HEK293 (cell line): ENCODE data around the gene DOK3.
A peak's percentile ranks its signal among the peaks of the same experiment; 100 is the strongest.

Source experiments
- CTCF ChIA-PET: fragments of 350-600 bp; formaldehyde crosslinking; extraction: SDS; loops from one replicate; lab custom pipeline; 2021; ENCODE audit warnings: antibody characterized with exemption; lab: Yijun Ruan, JAX
- POLR2A ChIA-PET: fragments of 300-600 bp; formaldehyde crosslinking; extraction: SDS; loops from one replicate; lab custom pipeline; 2020; ENCODE audit warnings: antibody characterized with exemption, inconsistent platforms; lab: Yijun Ruan, JAX
- H3K27ac ChIP-seq: fragments of 200-500 bp; sonication (Bioruptor generic); 2 replicates; pipeline ENCODE4 v1.5.1; 2014; ENCODE audit warnings: low read depth, low read length, control low read depth, inconsistent platforms; ENCODE audit errors: extremely low read depth
- H3K36me3 ChIP-seq, 2 experiments: fragments of 200-500 bp in 1 of 2; sonication (Bioruptor generic) in 1 of 2; 1 replicate in 1 of 2; 2 replicates in 1 of 2; pipeline ENCODE4 v1.5.1; 2014 to 2017; ENCODE audit warnings: inconsistent platforms in 2 of 2, low read length in 2 of 2; ENCODE audit not compliant: control insufficient read depth in 2 of 2, insufficient read depth in 1 of 2
- H3K4me1 ChIP-seq: fragments of 200-500 bp; sonication (Bioruptor generic); 2 replicates; pipeline ENCODE4 v1.5.1; 2014; ENCODE audit warnings: mild to moderate bottlenecking, low read length, inconsistent platforms; ENCODE audit not compliant: control insufficient read depth, insufficient read depth
- H3K4me3 ChIP-seq: 2 replicates; pipeline ENCODE4 v1.5.1; 2011; ENCODE audit warnings: low read depth, mild to moderate bottlenecking, control low read depth, low read length, moderate library complexity
- H3K9me3 ChIP-seq: fragments of 200-500 bp; sonication (Bioruptor generic); 2 replicates; pipeline ENCODE4 v1.5.1; 2014; ENCODE audit warnings: low read depth, low read length, inconsistent platforms; ENCODE audit not compliant: control insufficient read depth, insufficient read depth
- EGR2 ChIP-seq: fragments of 450-650 bp; formaldehyde crosslinking; IDR thresholded peaks from 2 replicates; pipeline ENCODE4 v1.5.1; 2016; ENCODE audit warnings: low read depth, missing biosample characterization, missing genetic modification characterization
- HOXD13 ChIP-seq: sonication (generic); formaldehyde crosslinking; IDR thresholded peaks from 2 replicates; pipeline ENCODE4 v1.8.0; 2022; ENCODE audit warnings: missing genetic modification reagents, borderline replicate concordance
- KLF1 ChIP-seq: fragments of 450-650 bp; formaldehyde crosslinking; IDR thresholded peaks from 2 replicates; pipeline ENCODE4 v1.5.1; 2016; ENCODE audit warnings: missing biosample characterization, missing genetic modification characterization
- KLF16 ChIP-seq: fragments of 450-650 bp; formaldehyde crosslinking; IDR thresholded peaks from 2 replicates; pipeline ENCODE4 v1.5.1; 2017; ENCODE audit warnings: missing biosample characterization, missing genetic modification characterization
- OSR2 ChIP-seq: fragments of 450-650 bp; formaldehyde crosslinking; IDR thresholded peaks from 2 replicates; pipeline ENCODE4 v1.5.1; 2016; ENCODE audit warnings: missing biosample characterization, missing genetic modification characterization
- PATZ1 ChIP-seq: fragments of 450-650 bp; formaldehyde crosslinking; IDR thresholded peaks from 2 replicates; pipeline ENCODE4 v1.5.1; 2016; ENCODE audit warnings: missing biosample characterization, missing genetic modification characterization
- REPIN1 ChIP-seq: fragments of 450-650 bp; formaldehyde crosslinking; IDR thresholded peaks from 2 replicates; pipeline ENCODE4 v1.5.1; 2017; ENCODE audit warnings: missing biosample characterization, missing genetic modification characterization, low read depth
- SCRT2 ChIP-seq: fragments of 450-650 bp; formaldehyde crosslinking; IDR thresholded peaks from 2 replicates; pipeline ENCODE4 v1.5.1; 2016; ENCODE audit warnings: missing biosample characterization, missing genetic modification characterization
- YY2 ChIP-seq: fragments of 450-650 bp; formaldehyde crosslinking; IDR thresholded peaks from 2 replicates; pipeline ENCODE4 v1.5.1; 2016; ENCODE audit warnings: missing biosample characterization, missing genetic modification characterization
- ZBTB21 ChIP-seq: fragments of 450-650 bp; formaldehyde crosslinking; IDR thresholded peaks from 2 replicates; pipeline ENCODE4 v1.5.1; 2017; ENCODE audit warnings: missing biosample characterization, missing genetic modification characterization
- ZBTB26 ChIP-seq: fragments of 450-650 bp; formaldehyde crosslinking; optimal IDR thresholded peaks from 2 replicates; pipeline ENCODE3; 2016; ENCODE audit warnings: missing biosample characterization, mild to moderate bottlenecking, missing genetic modification characterization
- ZNF133 ChIP-seq: fragments of 450-650 bp; formaldehyde crosslinking; IDR thresholded peaks from 2 replicates; pipeline ENCODE4 v1.5.1; 2016; ENCODE audit warnings: missing biosample characterization, missing genetic modification characterization
- ZNF155 ChIP-seq: fragments of 450-650 bp; formaldehyde crosslinking; IDR thresholded peaks from 2 replicates; pipeline ENCODE4 v1.5.1; 2016; ENCODE audit warnings: missing biosample characterization, missing genetic modification characterization
- ZNF24 ChIP-seq: fragments of 450-650 bp; formaldehyde crosslinking; IDR thresholded peaks from 2 replicates; pipeline ENCODE4 v1.5.1; 2016; ENCODE audit warnings: missing biosample characterization, missing genetic modification characterization
- ZNF324 ChIP-seq: fragments of 450-650 bp; formaldehyde crosslinking; IDR thresholded peaks from 2 replicates; pipeline ENCODE4 v1.5.1; 2016; ENCODE audit warnings: missing biosample characterization, missing genetic modification characterization
- ZNF404 ChIP-seq: fragments of 450-650 bp; formaldehyde crosslinking; IDR thresholded peaks from 2 replicates; pipeline ENCODE4 v1.5.1; 2017; ENCODE audit warnings: missing biosample characterization, missing genetic modification characterization
- ZNF510 ChIP-seq: fragments of 450-650 bp; formaldehyde crosslinking; IDR thresholded peaks from 2 replicates; pipeline ENCODE4 v1.5.1; 2018; ENCODE audit warnings: mild to moderate bottlenecking, missing genetic modification characterization, missing biosample characterization; ENCODE audit not compliant: insufficient replicate concordance
- ZNF600 ChIP-seq: fragments of 450-650 bp; formaldehyde crosslinking; IDR thresholded peaks from 2 replicates; pipeline ENCODE4 v1.5.1; 2016; ENCODE audit warnings: missing biosample characterization, missing genetic modification characterization
- ZNF660 ChIP-seq: fragments of 450-650 bp; IDR thresholded peaks from 2 replicates; pipeline ENCODE4 v1.5.1; 2018; ENCODE audit warnings: missing biosample characterization, mild to moderate bottlenecking, missing genetic modification characterization
- ZNF768 ChIP-seq: fragments of 450-650 bp; formaldehyde crosslinking; IDR thresholded peaks from 2 replicates; pipeline ENCODE4 v1.5.1; 2018; ENCODE audit warnings: missing biosample characterization, mild to moderate bottlenecking, missing genetic modification characterization
- ZSCAN5A ChIP-seq: fragments of 450-650 bp; formaldehyde crosslinking; IDR thresholded peaks from 2 replicates; pipeline ENCODE4 v1.5.1; 2016; ENCODE audit warnings: missing biosample characterization, missing genetic modification characterization
- ZXDB ChIP-seq: fragments of 450-650 bp; formaldehyde crosslinking; IDR thresholded peaks from 2 replicates; pipeline ENCODE4 v1.5.1; 2016; ENCODE audit warnings: missing biosample characterization, missing genetic modification characterization
- TF ChIP-seq, protein P1 (sequence below): fragments of 450-650 bp; formaldehyde crosslinking; IDR thresholded peaks from 2 replicates; pipeline ENCODE4 v1.5.1; 2017; ENCODE audit warnings: missing biosample characterization, missing genetic modification characterization
- TF ChIP-seq, protein P2 (sequence below): fragments of 450-650 bp; formaldehyde crosslinking; IDR thresholded peaks from 2 replicates; pipeline ENCODE4 v1.5.1; 2016; ENCODE audit warnings: missing biosample characterization, missing genetic modification characterization

Gene DOK3

GRCh38 chr5:177546258-177546741, 36.7 kb upstream of the DOK3 start (continued):
- TF ChIP-seq ZSCAN5A (tag by site-specific recombination) = no peak

DNA sequence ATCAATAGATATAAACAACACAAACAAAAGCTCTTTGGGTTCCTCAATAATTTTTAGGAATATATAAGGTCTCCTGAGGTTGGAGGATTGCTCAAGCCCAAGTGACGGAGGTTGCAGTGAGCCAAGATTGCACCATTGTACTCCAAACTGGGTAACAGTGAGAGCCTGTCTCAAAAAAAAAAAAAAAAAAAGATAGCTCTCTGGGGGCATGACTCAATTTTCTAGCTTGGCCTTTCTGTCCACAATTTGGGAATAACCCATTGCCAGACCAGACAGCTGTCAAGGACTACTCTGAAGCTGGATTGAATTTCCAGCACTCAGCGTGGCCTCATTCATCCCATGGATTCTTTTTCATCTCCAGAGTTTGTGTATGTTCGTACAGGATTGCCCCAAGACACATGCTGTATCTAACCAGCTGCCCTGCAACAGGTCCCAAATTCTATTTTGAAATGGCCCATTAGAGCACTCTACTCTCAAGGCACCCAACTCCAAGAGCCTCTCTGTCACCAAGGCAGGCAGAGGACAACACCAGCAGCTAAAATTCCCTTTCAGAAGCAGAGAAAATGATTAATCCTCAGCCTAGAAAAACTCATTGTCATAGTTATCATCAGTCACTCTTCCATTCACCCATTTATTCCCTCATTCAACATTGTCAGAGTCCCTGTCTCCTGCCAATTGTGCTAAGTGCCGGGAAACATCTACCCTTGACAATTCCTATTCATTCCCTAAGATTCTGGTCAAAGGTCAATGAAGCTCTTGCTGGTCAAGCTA, 36.0 kb upstream of the DOK3 start:
- Histone ChIP-seq H3K4me1 (peaks cover 3% of the 10 kb centered on the region; the same call in 1 of the 2 replicates), H3K4me3 (no peak overlapping the region), H3K27ac (no peak overlapping the region), H3K36me3 (peaks cover 0 to 39% of the 10 kb centered on the region in 2 experiments; a peak in 1 of 3 replicates), H3K9me3 (no peaks in the 10 kb centered on the region)
- ChIA-PET POLR2A (interaction anchor here (0.6 to 1.1 kb wide), 2 partner anchors 21 to 450 kb away, joined by 3 read pairs; partner anchors contain the start of gene PROP1), CTCF (interaction anchor here (0.6 to 1.4 kb wide), 8 partner anchors 8 to 530 kb away, joined by 3 to 6 read pairs (median 3); no protein-coding TSS in a partner anchor)
- TF ChIP-seq, protein P1, sequence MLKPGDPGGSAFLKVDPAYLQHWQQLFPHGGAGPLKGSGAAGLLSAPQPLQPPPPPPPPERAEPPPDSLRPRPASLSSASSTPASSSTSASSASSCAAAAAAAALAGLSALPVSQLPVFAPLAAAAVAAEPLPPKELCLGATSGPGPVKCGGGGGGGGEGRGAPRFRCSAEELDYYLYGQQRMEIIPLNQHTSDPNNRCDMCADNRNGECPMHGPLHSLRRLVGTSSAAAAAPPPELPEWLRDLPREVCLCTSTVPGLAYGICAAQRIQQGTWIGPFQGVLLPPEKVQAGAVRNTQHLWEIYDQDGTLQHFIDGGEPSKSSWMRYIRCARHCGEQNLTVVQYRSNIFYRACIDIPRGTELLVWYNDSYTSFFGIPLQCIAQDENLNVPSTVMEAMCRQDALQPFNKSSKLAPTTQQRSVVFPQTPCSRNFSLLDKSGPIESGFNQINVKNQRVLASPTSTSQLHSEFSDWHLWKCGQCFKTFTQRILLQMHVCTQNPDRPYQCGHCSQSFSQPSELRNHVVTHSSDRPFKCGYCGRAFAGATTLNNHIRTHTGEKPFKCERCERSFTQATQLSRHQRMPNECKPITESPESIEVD (tag by site-specific recombination) = 0 out of 2 replicates have a peak, but pooled peaks have one; percentile 36
- TF ChIP-seq KLF1 (tag by site-specific recombination) (no peak), SCRT2 (peak; percentile 93), ZNF600 (tag by site-specific recombination) (peak; percentile 73), ZNF24 (tag by site-specific recombination) (peak; percentile 30; the same call in 1 of the 2 replicates), ZBTB21 (tag by site-specific recombination) (peak; percentile 59; the same call in 1 of the 2 replicates), ZNF324 (tag by site-specific recombination) (peak; percentile 64; the same call in 1 of the 2 replicates), YY2 (tag by site-specific recombination) (no peak), ZNF133 (no peak), KLF16 (tag by site-specific recombination) (no peak), ZNF404 (tag by site-specific recombination) (no peak), ZSCAN5A (tag by site-specific recombination) (no peak), ZBTB26 (tag by site-specific recombination) (no peak), ZNF510 (no peak), PATZ1 (tag by site-specific recombination) (peak; percentile 64), REPIN1 (tag by site-specific recombination) (no peak), ZNF155 (tag by site-specific recombination) (no peak), EGR2 (tag by site-specific recombination) (no peak), HOXD13 (CRISPR knock-in tag) (no peak), OSR2 (tag by site-specific recombination) (no peak), ZNF768 (no peak), ZXDB (tag by site-specific recombination) (no peak), ZNF660 (tag by site-specific recombination) (peak; percentile 38; the same call in 1 of the 2 replicates)
- TF ChIP-seq, protein P2, sequence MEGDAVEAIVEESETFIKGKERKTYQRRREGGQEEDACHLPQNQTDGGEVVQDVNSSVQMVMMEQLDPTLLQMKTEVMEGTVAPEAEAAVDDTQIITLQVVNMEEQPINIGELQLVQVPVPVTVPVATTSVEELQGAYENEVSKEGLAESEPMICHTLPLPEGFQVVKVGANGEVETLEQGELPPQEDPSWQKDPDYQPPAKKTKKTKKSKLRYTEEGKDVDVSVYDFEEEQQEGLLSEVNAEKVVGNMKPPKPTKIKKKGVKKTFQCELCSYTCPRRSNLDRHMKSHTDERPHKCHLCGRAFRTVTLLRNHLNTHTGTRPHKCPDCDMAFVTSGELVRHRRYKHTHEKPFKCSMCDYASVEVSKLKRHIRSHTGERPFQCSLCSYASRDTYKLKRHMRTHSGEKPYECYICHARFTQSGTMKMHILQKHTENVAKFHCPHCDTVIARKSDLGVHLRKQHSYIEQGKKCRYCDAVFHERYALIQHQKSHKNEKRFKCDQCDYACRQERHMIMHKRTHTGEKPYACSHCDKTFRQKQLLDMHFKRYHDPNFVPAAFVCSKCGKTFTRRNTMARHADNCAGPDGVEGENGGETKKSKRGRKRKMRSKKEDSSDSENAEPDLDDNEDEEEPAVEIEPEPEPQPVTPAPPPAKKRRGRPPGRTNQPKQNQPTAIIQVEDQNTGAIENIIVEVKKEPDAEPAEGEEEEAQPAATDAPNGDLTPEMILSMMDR = no peak
